DMS114 treated with DMSO at 0.1 percent for 48 hours (cell line): ENCODE data around the gene CCR5AS.
"Not testable (repeated sequence)": the region's sequence is repeated elsewhere in the genome, so short reads cannot be mapped to it uniquely, and the experiment has no call there.

Experiments
- DNase-seq: peaks from one replicate; lab custom pipeline; 2025; ENCODE audit not compliant: unreplicated experiment; lab: John Stamatoyannopoulos, UW

The CCR5AS gene

GRCh38 chr3:46429250-46429649 is 22.4 kb upstream of the CCR5AS start:
- no peak for DNase-seq

- DNase-seq, result no peak
Measured at GRCh38 chr3:46427916-46428833, 21.3 kb upstream of the CCR5AS start.

DNA sequence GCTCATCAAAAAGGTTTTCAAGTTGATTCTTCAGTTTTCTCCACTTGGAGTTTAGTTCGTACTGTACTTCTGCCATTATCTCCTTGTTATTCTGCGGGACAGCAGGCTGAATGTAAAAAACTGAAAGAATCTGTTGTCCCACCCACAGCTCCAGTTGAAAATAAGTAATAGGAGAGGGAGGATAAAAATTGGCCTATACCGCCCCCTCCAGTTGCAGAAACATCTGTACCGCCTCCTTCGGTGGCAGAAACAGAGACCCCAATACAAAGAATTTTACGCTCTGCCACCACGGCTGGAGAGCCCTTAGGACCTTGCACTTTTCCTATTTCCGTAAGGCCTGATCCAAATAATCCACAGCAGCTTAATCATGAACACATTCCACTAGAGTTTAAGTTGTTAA is 20.5 kb upstream of the CCR5AS start:
- not testable (repeated sequence) for DNase-seq

GRCh38 chr3:46426476-46426875 is 19.6 kb upstream of the CCR5AS start:
- not testable (repeated sequence) for DNase-seq

DNA sequence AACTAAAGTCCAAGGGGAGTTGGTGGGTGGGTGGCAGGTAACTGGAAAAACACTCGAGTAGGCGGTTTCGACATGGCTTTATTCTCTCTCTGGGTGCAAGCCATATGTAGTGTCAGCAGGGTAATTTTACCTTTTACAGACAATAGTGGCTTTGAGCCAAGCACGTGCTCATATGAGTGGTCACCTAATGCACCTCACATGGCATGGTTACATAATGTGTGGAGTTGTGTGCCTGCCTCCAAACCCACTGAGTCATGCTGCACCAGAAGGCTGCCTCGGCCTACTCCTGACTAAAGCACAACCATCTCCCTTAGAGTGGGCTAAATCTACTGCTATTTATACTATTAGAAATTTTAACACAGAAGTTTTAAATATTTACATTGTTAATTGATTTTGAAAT is 16.7 kb upstream of the CCR5AS start:
- no peak for DNase-seq

DNA sequence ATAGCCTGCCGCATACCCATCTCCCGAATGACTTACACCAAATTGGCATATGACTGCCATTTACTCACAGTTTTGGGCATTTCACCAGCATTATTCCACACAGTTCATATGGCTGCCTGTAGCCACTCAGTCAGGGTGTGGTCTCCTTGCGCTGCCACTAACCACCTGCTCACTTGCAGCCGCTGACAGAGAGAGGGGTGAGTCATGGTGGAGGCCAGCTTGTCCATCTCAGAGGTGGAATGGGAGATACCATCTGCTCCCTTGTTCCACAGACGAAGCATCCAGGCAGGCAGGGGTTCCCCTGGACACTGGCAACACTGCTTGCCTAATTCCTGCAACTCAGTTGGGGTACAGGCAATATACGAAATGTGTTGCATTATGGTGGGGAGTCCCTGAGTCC is 15.8 kb upstream of the CCR5AS start:
- no peak for DNase-seq

GRCh38 chr3:46420931-46421330 is 14.1 kb upstream of the CCR5AS start:
- DNase-seq, result no peak

GRCh38 chr3:46419816-46420215 is 12.9 kb upstream of the CCR5AS start:
- no peak for DNase-seq

- DNase-seq, result no peak
Measured at GRCh38 chr3:46417841-46418611, 11.2 kb upstream of the CCR5AS start.

DNA sequence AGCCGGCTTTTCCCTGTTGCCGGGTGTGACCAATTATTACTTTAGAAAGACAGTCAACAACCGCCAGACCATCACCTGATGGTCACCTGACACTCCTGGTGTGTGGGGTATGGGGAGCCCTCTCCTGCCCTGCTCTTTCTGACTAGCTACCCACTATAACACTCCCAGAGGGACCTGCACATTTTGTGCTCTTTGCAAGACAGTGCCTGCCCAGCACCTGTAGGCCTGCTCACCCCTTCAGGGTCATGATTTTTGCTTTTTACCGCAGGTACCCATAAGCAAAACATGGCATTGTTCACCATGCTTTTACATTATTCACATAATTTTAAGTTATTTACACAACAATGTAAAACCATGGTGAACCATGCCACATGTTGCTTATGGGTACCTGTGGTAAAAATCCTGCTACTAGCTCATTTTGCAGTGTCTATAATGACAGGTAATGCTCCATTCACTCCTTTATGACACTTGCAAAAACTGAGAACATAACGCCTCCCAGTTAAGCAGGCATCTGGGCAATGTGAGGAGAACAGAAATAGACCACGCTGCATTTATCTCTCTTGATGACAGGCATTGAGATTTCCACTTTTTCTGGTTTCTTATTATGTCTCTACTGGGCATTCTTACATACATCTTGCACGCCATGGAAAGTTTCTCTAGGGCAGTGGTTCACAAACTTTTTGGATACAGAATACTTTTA is 10.1 kb upstream of the CCR5AS start:
- DNase-seq, result no peak

GRCh38 chr3:46416125-46416810 is 9.4 kb upstream of the CCR5AS start:
- DNase-seq, result no peak

GRCh38 chr3:46414739-46415138 is 7.9 kb upstream of the CCR5AS start:
- DNase-seq, result no peak

DNA sequence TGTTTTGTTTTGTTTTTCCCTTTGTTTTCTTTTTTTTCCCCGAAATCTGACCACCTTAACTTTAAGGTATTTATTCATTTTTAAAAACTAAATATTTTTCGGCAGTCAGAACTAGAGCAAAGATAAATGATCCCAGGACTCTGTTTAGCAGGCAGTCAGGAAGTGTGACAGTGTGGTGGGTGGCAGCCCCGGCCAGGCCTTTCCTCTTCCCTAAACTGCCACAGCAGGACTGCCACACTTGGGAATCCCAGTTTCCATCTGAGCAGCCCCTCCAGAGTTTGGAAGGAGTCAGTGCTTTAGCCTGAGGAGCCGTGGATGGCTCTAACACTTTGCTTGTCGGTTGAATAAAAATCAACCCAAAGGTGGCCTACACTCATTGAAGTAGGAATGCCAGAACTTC is 7.1 kb upstream of the CCR5AS start:
- no peak for DNase-seq

- no peak for DNase-seq
Measured at GRCh38 chr3:46412786-46413298, 6.0 kb upstream of the CCR5AS start.

DNA sequence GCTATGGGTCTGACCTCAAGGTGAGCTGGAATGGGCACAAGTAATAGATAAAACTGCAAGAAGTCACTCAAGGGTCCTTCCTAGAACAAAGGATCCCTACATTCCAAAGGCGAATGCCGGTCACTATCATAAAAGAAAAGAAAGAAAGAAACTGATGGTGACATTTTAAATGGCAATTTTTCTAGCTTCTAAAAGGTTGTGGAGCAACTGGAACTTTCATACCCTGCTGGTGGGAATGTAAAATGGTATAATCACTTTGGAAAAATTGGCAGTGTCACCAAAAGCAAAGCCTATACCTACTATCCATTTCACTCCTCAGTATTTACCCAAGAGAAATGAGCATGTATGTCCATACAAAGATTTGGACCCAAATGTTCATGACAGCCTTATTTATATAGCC is 4.4 kb upstream of the CCR5AS start:
- no peak for DNase-seq

GRCh38 chr3:46410669-46411068 is 3.8 kb upstream of the CCR5AS start:
- DNase-seq, result no peak

GRCh38 chr3:46409739-46410489 is 3.0 kb upstream of the CCR5AS start:
- DNase-seq, result no peak

DNA sequence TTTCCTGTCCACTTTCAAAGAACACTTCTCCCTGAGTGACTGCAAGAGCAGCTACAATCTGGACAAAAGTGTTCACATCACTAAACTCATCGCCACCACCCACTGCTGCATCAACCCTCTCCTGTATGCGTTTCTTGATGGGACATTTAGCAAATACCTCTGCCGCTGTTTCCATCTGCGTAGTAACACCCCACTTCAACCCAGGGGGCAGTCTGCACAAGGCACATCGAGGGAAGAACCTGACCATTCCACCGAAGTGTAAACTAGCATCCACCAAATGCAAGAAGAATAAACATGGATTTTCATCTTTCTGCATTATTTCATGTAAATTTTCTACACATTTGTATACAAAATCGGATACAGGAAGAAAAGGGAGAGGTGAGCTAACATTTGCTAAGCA is 2.0 kb upstream of the CCR5AS start:
- no peak for DNase-seq

- DNase-seq, result no peak
Measured at GRCh38 chr3:46407970-46408369, 1.1 kb upstream of the CCR5AS start.

DNA sequence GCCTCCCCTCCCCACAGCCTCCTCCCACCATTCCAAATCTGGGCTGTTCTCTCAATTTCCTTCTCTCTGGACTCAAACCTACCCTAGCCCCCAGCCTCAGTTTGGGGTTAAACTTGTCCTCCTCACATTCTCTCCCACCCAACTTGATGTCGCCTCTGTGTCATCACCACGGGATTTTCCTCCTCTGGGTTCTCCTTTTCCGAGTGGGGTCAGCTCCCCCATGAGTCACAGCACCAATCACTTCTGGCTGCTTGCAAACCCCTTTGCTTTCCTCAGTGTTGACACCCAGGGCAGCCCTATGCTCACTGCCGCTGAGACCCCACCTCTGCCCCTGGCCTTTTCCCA is 451 bp downstream of the CCR5AS start:
- no peak for DNase-seq
